SH-SY5Y (cell line): ENCODE measurements around the gene KRT72.

ENCODE experiments used
- GATA2 ChIP-seq: IDR thresholded peaks from 2 replicates; pipeline ENCODE4 v1.6.1; 2011; ENCODE audit warnings: mild to moderate bottlenecking, low read depth, low read length
- GATA3 ChIP-seq: IDR thresholded peaks from 2 replicates; pipeline ENCODE4 v1.6.1; 2011; ENCODE audit warnings: low read depth, mild to moderate bottlenecking, low read length, moderate library complexity

DNA sequence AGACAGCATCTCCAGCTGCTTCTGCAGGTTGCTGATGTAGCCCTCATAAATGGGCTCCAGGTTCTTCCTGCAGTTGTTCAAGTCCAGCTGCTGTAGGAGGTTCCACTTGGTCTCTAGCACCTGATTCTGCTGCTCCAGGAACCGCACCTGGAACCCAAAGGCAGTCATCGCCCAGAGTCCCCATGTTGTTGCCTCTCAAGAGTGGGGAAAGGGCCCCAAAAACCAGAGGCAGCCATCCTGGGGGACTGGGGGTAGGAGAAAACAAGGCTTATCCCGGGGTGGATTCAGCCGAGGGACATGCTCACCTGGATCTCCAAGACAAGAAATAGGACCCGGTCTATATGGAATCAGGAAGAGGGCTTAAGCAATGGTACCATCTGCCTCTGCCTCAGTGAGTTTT lies 2.3 kb downstream of the KRT72 start:
- no peak for TF ChIP-seq GATA3
- TF ChIP-seq GATA2 = no peak
